Measurements from ENCODE around the gene BOD1. TPM values are rescaled to one million over a fixed set of nuclear protein-coding genes. Genes with fewer than 3 reads are reported as not detected.

The BOD1 gene
- total RNA-seq (2022; extraction: Qiagen RNA extraction), result 58.8 to 69.0 TPM (median 67.8 TPM) in 5 replicates

GRCh38 chr5:173616577-173617118, at the start of gene BOD1:
TSS of gene BOD1 (minus strand) at chr5:173616650. CDS start at chr5:173616436, 214 bp downstream.

All from A549 treated with AZD2906 at 1 μM for 4 hours (cell line).